Endothelial cell of umbilical vein (primary cell): ENCODE measurements around the gene ELOVL6. TPM values are rescaled to one million over a fixed set of nuclear protein-coding genes. Genes with fewer than 3 reads are reported as not detected.

Experiments used
- Bru-seq: library from RNA; stranded (reverse); fragments of 400-500 nt; gene quantifications from one replicate; lab custom pipeline; 2021; lab: Mats Ljungman, UMichigan
- BruChase-seq, 2 experiments: library from RNA; stranded (reverse); fragments of 400-500 nt; gene quantifications; one replicate each; lab custom pipeline; 2021; lab: Mats Ljungman, UMichigan
- BruUV-seq: library from RNA; stranded (reverse); fragments of 400-500 nt; replicated peaks from 2 replicates; lab custom pipeline; 2021; lab: Mats Ljungman, UMichigan
- CTCF ChIA-PET: fragments of 300-600, 350-600 bp; sonication (Branson Sonifier 250); formaldehyde crosslinking; loops from one replicate; lab custom pipeline; 2021; ENCODE audit warnings: antibody characterized with exemption, inconsistent platforms; lab: Charles Lee
- POLR2A ChIA-PET: fragments of 300-600, 350-600 bp; sonication (Branson Sonifier 250); formaldehyde crosslinking; loops from one replicate; lab custom pipeline; 2021; ENCODE audit warnings: antibody characterized with exemption, inconsistent platforms; lab: Charles Lee
- DNase-seq: peaks from one replicate; pipeline ENCODE4 v3.0.0-alpha.2; 2011; ENCODE audit warnings: low read depth, low spot score
- FAIRE-seq: peaks from 2 replicates; lab custom pipeline; 2011; peaks lifted over from hg19 to GRCh38; lab: Jason Lieb, UNC
- H2AFZ ChIP-seq: 2 replicates; pipeline ENCODE4 v1.6.0; 2012; ENCODE audit warnings: low read depth, low read length, control low read depth, inconsistent platforms
- H3K27ac ChIP-seq: 2 replicates; pipeline ENCODE4 v1.5.1; 2011; ENCODE audit warnings: low read depth, mild to moderate bottlenecking, control low read depth, low read length, moderate library complexity; ENCODE audit not compliant: insufficient read depth
- H3K27me3 ChIP-seq, 2 experiments: 2 replicates each; pipeline versions ENCODE4 v1.6.0 to v1.6.1; 2011; ENCODE audit warnings: low read length in 2 of 2, mixed read lengths in 1 of 2; ENCODE audit not compliant: control insufficient read depth in 2 of 2, insufficient read depth in 2 of 2
- H3K36me3 ChIP-seq, 2 experiments: 2 replicates in 1 of 2; 3 replicates in 1 of 2; pipeline ENCODE4 v1.5.1; 2011; ENCODE audit warnings: low read length in 2 of 2, mild to moderate bottlenecking in 1 of 2, moderate library complexity in 1 of 2; ENCODE audit not compliant: control insufficient read depth in 2 of 2, insufficient read depth in 2 of 2; ENCODE audit errors: extremely low read depth in 1 of 2
- H3K4me1 ChIP-seq: 3 replicates; pipeline ENCODE4 v1.5.1; 2011; ENCODE audit warnings: mild to moderate bottlenecking, low read length; ENCODE audit not compliant: control insufficient read depth, insufficient read depth; ENCODE audit errors: extremely low read depth
- H3K4me2 ChIP-seq: 2 replicates; pipeline ENCODE4 v1.6.1; 2011; ENCODE audit warnings: low read length, control low read depth, mixed read lengths; ENCODE audit not compliant: insufficient read depth
- H3K4me3 ChIP-seq, 3 experiments: fragments of 200-600 bp in 1 of 3; sonication (generic), shearing (Covaris generic) in 1 of 3; replicated peaks in 1 of 3; 2 replicates each; pipeline ENCODE4 v1.5.1; 2011 to 2016; ENCODE audit warnings: control low read depth in 3 of 3, low read length in 3 of 3, mild to moderate bottlenecking in 2 of 3, inconsistent platforms in 1 of 3, low read depth in 1 of 3, moderate library complexity in 1 of 3; ENCODE audit not compliant: insufficient read depth in 1 of 3
- H3K79me2 ChIP-seq: 2 replicates; pipeline ENCODE4 v1.6.0; 2012; ENCODE audit warnings: low read length, inconsistent platforms; ENCODE audit not compliant: control insufficient read depth, insufficient read depth
- H3K9ac ChIP-seq: replicated peaks from 2 replicates; pipeline ENCODE3; 2011; ENCODE audit warnings: low read length, control low read depth; ENCODE audit not compliant: insufficient read depth; ENCODE audit errors: extremely low read depth
- H3K9me1 ChIP-seq: replicated peaks from 3 replicates; pipeline ENCODE4 v1.6.0; 2011; ENCODE audit warnings: mild to moderate bottlenecking, low read length; ENCODE audit not compliant: control insufficient read depth, insufficient read depth; ENCODE audit errors: extremely low read depth
- H3K9me3 ChIP-seq: replicated peaks from 2 replicates; pipeline ENCODE4 v1.5.1; 2012; ENCODE audit warnings: low read length, inconsistent platforms; ENCODE audit not compliant: control insufficient read depth, insufficient read depth
- H4K20me1 ChIP-seq: replicated peaks from 2 replicates; pipeline ENCODE3; 2011; ENCODE audit warnings: mild to moderate bottlenecking, low read length; ENCODE audit not compliant: control insufficient read depth, insufficient read depth; ENCODE audit errors: extremely low read depth
- CTCF ChIP-seq, 2 donors: IDR thresholded peaks; 1 replicate in 1 of 2; 2 replicates in 1 of 2; pipeline ENCODE4 v1.5.1; 2011; ENCODE audit warnings: low read length in 2 of 2, mild to moderate bottlenecking in 2 of 2, moderate library complexity in 2 of 2, control low read depth in 1 of 2, inconsistent platforms in 1 of 2, low read depth in 1 of 2; ENCODE audit not compliant: insufficient read depth in 1 of 2; ENCODE audit errors: extremely low read depth in 1 of 2
- EZH2 ChIP-seq: IDR thresholded peaks from 2 replicates; pipeline ENCODE4 v1.6.1; 2012; ENCODE audit warnings: borderline replicate concordance, low read depth, mild to moderate bottlenecking, moderate library complexity, low read length, inconsistent platforms; ENCODE audit not compliant: severe bottlenecking
- FOS ChIP-seq: IDR thresholded peaks from 2 replicates; pipeline ENCODE4 v1.6.1; 2011; ENCODE audit warnings: mild to moderate bottlenecking, low read length, moderate library complexity, borderline replicate concordance; ENCODE audit not compliant: insufficient read depth
- GATA2 ChIP-seq: IDR thresholded peaks from 2 replicates; pipeline ENCODE4 v1.7.0; 2011; ENCODE audit warnings: low read depth, mild to moderate bottlenecking, moderate library complexity, mixed read lengths, low read length; ENCODE audit not compliant: insufficient read length, insufficient read depth
- JUN ChIP-seq: IDR thresholded peaks from 2 replicates; pipeline ENCODE4 v1.6.1; 2011; ENCODE audit warnings: borderline replicate concordance, low read depth; ENCODE audit not compliant: insufficient read length, insufficient read depth
- MAX ChIP-seq: IDR thresholded peaks from 2 replicates; pipeline ENCODE4 v1.6.1; 2011; ENCODE audit not compliant: insufficient read depth, insufficient read length
- MYC ChIP-seq: IDR thresholded peaks from one replicate; pipeline ENCODE4 v1.6.1; 2011; ENCODE audit warnings: mild to moderate bottlenecking, low read depth, low read length
- POLR2A ChIP-seq: IDR thresholded peaks from 2 replicates; pipeline ENCODE4 v1.6.1; 2012; ENCODE audit warnings: low read depth, mild to moderate bottlenecking, control low read depth, low read length
- POLR2AphosphoS5 ChIP-seq: IDR thresholded peaks from 2 replicates; pipeline ENCODE4 v1.6.1; 2012; ENCODE audit warnings: low read depth, mild to moderate bottlenecking, control low read depth, low read length, moderate library complexity; ENCODE audit not compliant: insufficient read depth
- dilution Hi-C: fragments of 300-500 bp; cut with MboI; formaldehyde crosslinking; loops from one replicate; pipeline ENCODE4 v1.15.0; 2019; ENCODE audit warnings: low sequenced_read_pairs; ENCODE audit not compliant: extremely low pct_ligation_motif_present
- intact Hi-C: fragments of 100-400 bp; cut with micrococcal nuclease; formaldehyde crosslinking; loops from one replicate; pipeline ENCODE4 v1.10.0; 2022
- long read RNA-seq: library from polyadenylated mRNA; stranded (forward); transcript quantifications from one replicate; pipeline ENCODE4 v2.0.0, GENCODE V29; 2021
- polyA minus RNA-seq, 3 experiments: library from RNA; depleted of rRNA, polyadenylated mRNA; stranded (reverse); fragments of >200 nt; gene quantifications; 1 replicate in 1 of 3; 2 replicates in 2 of 3; pipeline ENCODE4 v1.2.3, GENCODE V29; 2011
- polyA plus RNA-seq, 4 experiments: library from polyadenylated mRNA; depleted of rRNA in 3 of 4; stranded (reverse) in 3 of 4; unstranded in 1 of 4; fragments of >200 nt; gene quantifications; 2 replicates each; pipeline versions ENCODE4 v1.2.1 to v1.2.3, GENCODE V29; 2011 to 2012; ENCODE audit warnings: missing spikeins in 1 of 4
- total RNA-seq: library from RNA; stranded (reverse); gene quantifications from 2 replicates; pipeline ENCODE4 v1.2.3, GENCODE V29; 2021

The ELOVL6 gene
- total RNA-seq (21.7 and 26.1 TPM in 2 replicates), polyA plus RNA-seq (6.4 and 6.8 TPM in 2 replicates), polyA minus RNA-seq (18.1 and 24.8 TPM in 2 replicates), Bru-seq, nascent RNA (percentile 74 among the genes with signal in this experiment), BruChase-seq, experiment 1, labeled RNA remaining after a 6-hour chase (percentile 54 among the genes with signal in this experiment), BruChase-seq, experiment 2, labeled RNA remaining after a 2-hour chase (percentile 49 among the genes with signal in this experiment)
- polyA plus RNA-seq (2011; cell fraction: cytosol; rRNA removed), result 10.3 and 11.2 TPM in 2 replicates
- polyA plus RNA-seq (2011; cell fraction: nucleus; rRNA removed), result 7.0 and 8.0 TPM in 2 replicates
- polyA plus RNA-seq (2012), result 7.6 and 12.7 TPM in 2 replicates
- 3.1 TPM for polyA minus RNA-seq (2011; cell fraction: cytosol; rRNA and poly(A)+ RNA removed)
- 6.4 and 12.0 TPM in 2 replicates for polyA minus RNA-seq (2011; cell fraction: nucleus; rRNA and poly(A)+ RNA removed)
- long read RNA-seq, full-length matches to known transcripts, result 24 of 33 reads
- long read RNA-seq, partial matches to known transcripts, result 1 of 33 reads
- long read RNA-seq, other reads (novel, unspliced or antisense), result 8 of 33 reads

- peak; percentile 50 for DNase-seq
- CTCF ChIA-PET, result interaction anchor here (0.6 to 4.8 kb wide), 8 partner anchors 9 to 194 kb away, joined by 3 to 58 read pairs (median 4); no protein-coding TSS in a partner anchor
- FAIRE-seq, result peak; percentile 67
- Histone ChIP-seq H3K36me3 (no peaks in the 10 kb centered on the region), H3K4me3 (peak within 1 kb of the TSS; percentile 78 to 95 (median 91)), H3K27ac (peak within 1 kb of the TSS; percentile 46), H3K27me3 (no peaks in the 10 kb centered on the region), H3K9me3 (no peaks in the 10 kb centered on the region), H4K20me1 (no peaks in the 10 kb centered on the region), H2AFZ (peak within 1 kb of the TSS; percentile 68), H3K9ac (peak within 1 kb of the TSS; percentile 82), H3K9me1 (no peaks in the 10 kb centered on the region), H3K4me1 (peaks cover 16% of the 10 kb centered on the region), H3K79me2 (peaks cover 5% of the 10 kb centered on the region), H3K4me2 (peak within 1 kb of the TSS; percentile 98)
- no peak for TF ChIP-seq CTCF (IDR thresholded peaks at IDR 0.05; ENCODE audit: extremely low read depth in 1 of 2, insufficient read depth in 1 of 2, low read depth in 1 of 2, low read length in 2 of 2)
- no peak for TF ChIP-seq POLR2A
- TF ChIP-seq POLR2AphosphoS5, result no peak
- no peak for TF ChIP-seq JUN
- TF ChIP-seq MYC, result no peak
- no peak for TF ChIP-seq MAX
- TF ChIP-seq FOS, result no peak
- TF ChIP-seq GATA2, result no peak
- no peak for TF ChIP-seq EZH2
- POLR2A ChIA-PET, result no interaction called here
- intact Hi-C loops, result loop anchor here (1.0 to 5.0 kb wide), 5 partner anchors 148 to 765 kb away; partner anchors contain the start of gene SEC24B
- no TSS peak for BruUV-seq
- dilution Hi-C loops, result no loop called here
These were observed at the start of gene ELOVL6 for GRCh38 chr4:110198435-110199416. ELOVL6 (minus strand) TSS chr4:110198615; CDS start chr4:110198335, 280 bp downstream.
